ENCODE results near the gene PPIB.

GRCh38 chr15:64157599-64158125 lies 5.2 kb downstream of the PPIB start:
- TF ChIP-seq CTCF (conservative IDR thresholded peaks at IDR 0.05; ENCODE audit: low read depth in 2 of 2) (no peak), EZH2 (IDR thresholded peaks at IDR 0.05; ENCODE audit: low read depth, unreplicated experiment) (no peak), EZH2phosphoT487 (IDR thresholded peaks at IDR 0.05; ENCODE audit: unreplicated experiment) (no peak), CREB1 (CRISPR knock-in tag; IDR thresholded peaks at IDR 0.05; ENCODE audit: low read depth) (no peak), POLR2AphosphoS5 (IDR thresholded peaks at IDR 0.05; ENCODE audit: low read depth) (no peak), REST (IDR thresholded peaks at IDR 0.05; ENCODE audit: unreplicated experiment) (no peak), ETS1 (IDR thresholded peaks at IDR 0.05) (no peak), JUNB (IDR thresholded peaks at IDR 0.05; ENCODE audit: unreplicated experiment) (no peak), STAT1 (IDR thresholded peaks at IDR 0.05; ENCODE audit: unreplicated experiment) (no peak), ZNF331 (CRISPR knock-in tag; IDR thresholded peaks at IDR 0.05; ENCODE audit: low read depth) (no peak), ZNF114 (CRISPR knock-in tag; IDR thresholded peaks at IDR 0.05) (no peak)
